HG03108 (cell line): ENCODE measurements around the gene ELAPOR2.
A peak's percentile ranks its signal among the peaks of the same experiment; 100 is the strongest.
"Not testable (repeated sequence)": the region's sequence is repeated elsewhere in the genome, so short reads cannot be mapped to it uniquely, and the experiment has no call there.

Experiments
- ATAC-seq: cut with Tn5 transposase; IDR thresholded peaks from one replicate; pipeline ENCODE4 v1.9.1; 2021; ENCODE audit warnings: moderate library complexity; ENCODE audit not compliant: unreplicated experiment

The ELAPOR2 gene

DNA sequence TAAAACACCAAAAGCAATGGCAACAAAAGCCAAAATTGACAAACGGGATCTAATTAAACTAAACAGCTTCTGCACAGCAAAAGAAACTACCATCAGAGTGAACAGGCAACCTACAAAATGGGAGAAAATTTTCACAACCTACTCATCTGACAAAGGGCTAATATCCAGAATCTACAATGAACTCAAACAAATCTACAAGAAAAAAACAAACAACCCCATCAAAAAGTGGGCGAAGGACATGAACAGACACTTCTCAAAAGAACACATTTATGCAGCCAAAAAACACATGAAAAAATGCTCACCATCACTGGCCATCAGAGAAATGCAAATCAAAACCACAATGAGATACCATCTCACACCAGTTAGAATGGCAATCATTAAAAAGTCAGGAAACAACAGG, 14.7 kb downstream of the ELAPOR2 start:
- ATAC-seq = not testable (repeated sequence)

DNA sequence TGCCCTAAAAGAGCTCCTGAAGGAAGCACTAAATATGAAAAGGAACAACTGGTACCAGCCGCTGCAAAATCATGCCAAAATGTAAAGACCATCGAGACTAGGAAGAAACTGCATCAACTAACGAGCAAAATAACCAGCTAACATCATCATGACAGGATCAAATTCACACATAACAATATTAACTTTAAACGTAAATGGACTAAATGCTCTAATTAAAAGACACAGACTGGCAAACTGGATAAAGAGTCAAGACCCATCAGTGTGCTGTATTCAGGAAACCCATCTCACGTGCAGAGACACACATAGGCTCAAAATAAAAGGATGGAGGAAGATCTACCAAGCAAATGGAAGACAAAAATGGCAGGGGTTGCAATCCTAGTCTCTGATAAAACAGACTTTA, 17.9 kb downstream of the ELAPOR2 start:
- ATAC-seq = not testable (repeated sequence)

DNA sequence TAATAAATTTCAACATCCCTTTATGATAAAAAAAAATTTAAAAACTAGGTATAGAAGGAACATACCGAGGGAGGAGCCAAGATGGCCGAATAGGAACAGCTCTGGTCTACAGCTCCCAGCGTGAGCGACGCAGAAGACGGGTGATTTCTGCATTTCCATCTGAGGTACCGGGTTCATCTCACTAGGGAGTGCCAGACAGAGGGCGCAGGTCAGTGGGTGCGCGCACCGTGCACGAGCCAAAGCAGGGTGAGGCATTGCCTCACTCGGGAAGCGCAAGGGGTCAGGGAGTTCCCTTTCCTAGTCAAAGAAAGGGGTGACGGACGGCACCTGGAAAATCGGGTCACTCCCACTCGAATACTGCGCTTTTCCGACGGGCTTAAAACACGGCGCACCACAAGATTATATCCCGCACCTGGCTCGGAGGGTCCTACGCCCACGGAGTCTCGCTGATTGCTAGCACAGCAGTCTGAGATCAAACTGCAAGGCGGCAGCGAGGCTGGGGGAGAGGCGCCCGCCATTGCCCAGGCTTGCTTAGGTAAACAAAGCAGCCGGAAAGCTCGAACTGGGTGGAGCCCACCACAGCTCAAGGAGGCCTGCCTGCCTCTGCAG, 19.7 kb downstream of the ELAPOR2 start:
- not testable (repeated sequence) for ATAC-seq

DNA sequence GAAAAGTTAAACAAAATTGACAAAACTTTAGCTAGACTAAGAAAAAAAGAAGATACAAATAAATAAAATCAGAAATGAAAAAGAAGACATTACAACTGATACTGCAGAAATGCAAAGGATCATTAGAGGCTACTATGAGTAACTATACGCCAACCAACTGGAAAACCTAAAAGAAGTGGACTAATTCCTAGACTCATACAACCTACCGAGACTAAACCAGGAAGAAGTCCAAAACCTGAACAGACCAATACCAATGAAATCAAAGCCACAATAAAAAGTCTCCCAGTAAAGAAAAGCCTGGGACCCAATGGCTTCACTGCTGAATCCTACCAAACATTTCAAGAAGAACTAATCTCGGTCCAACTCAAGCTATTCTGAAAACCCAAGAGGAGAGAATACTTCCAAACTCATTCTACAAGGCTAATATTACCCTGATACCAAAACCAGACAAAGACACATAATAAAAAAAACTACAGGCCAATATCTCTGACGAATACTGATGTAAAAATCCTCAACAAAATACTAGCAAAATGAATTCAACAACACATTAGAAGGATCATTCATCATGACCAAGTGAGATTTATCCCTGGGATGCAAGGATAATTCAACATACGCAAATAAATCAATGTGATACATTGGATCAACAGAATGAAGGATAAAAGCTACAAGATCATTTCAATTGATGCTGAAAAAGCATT, 20.3 kb downstream of the ELAPOR2 start:
- ATAC-seq = no peak

DNA sequence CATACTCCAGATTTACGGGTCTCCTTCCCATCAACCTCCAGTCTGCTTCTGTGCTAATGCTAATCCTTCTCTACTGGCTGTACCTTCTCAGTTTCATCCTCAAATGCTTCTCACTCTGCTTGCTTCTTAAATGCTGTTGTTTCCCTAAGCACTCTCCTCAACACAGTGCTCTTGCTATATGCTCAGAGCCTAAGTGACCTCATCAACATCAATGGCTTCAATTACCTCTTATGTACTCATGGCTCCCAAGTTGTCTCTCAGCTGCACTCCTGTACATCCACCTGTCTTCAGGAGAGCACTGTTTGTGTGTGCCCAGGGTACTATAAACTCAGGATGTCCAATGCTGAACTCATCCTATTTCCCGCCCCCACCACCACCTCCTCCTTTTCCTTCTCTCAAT, 22.5 kb downstream of the ELAPOR2 start:
- no peak for ATAC-seq

DNA sequence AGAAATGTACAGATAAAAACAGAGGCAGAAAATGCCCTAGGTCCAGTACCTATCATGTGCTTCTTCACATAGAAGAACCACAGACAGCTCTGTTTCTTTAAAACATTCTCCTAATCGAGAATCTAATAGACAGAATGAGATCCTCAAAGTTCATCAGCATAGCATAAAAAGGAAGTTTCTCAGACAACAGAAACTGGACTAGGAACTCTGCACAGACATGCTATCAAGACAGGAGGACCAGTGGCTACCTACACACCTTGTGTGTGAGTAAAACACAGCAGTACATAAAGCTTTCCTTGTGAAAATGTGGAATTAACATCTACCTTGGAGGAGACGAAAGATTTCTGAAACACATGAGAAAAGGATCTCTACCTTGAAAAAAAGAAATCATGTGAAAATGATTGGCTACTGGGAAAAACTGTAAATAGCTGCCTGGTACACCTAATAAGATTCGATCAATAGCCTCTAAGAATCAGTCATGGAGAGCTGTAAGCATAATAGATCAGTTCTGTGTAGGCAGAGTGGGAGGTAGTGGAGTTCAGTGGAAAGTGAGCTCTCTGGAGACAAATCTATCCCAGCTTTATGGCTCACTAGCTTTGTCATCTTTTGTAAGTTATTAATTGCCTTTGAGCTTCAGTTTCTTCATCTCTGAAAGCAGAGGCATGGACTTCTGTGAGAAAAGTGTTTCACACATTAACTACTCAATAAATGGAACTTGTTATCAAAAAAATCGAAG, 26.7 kb downstream of the ELAPOR2 start:
- no peak for ATAC-seq

DNA sequence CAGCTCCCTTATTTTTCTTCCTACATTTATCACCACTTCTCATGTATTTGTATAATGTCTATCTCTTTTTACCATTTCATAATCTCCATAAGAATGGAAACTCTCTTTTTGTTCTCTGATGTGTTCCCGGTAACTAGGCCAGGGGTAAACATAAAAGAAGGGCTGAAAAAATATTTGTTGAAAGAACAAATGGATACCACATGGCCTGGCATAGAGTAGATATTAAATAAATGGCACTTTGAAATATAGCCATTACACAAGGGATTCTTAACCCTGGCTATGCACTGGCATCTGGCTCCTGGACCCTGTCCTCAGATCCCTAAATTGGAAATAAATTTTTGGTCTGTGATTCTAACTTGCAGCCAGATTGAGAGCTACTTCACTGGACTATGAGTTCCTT, 30.4 kb downstream of the ELAPOR2 start:
- no peak for ATAC-seq

DNA sequence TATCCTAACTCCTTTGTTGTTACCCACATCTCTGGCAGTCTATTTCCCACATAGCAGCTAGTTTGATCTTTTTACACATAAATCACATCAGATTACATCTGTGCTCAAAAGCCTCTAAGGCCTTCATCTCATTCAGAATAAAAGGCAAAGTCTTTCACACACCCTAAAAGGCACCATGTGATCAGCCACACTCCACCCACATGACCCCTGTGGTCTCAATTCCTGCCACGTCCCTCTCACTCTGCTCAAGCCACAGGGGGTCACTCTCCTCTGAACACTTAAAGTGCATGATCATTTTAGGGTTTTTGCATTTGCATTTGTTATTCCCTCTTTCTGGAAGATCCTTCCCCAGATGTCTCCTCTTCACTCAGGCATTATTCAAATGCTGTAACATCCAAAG, 30.8 kb downstream of the ELAPOR2 start:
- ATAC-seq = no peak

DNA sequence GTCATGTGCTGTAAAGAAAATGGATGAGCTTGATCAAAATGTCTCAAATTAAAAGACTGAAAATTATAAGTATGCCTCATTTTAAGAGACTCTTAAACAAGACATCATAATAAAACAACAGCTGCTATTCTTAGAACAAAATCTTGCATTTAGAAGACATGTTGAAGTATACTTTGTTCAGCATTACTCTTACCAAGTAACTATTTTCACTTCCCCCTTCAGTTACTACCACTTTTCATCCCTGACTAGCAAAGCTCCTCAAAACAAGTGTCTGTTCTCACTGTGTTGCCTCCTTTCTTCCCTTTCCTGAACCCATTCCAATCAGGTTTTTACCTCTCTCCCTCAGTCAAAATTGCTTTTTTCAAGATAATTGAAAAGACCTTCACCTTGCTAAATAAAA, 31.6 kb downstream of the ELAPOR2 start:
- peak; percentile 83 for ATAC-seq

DNA sequence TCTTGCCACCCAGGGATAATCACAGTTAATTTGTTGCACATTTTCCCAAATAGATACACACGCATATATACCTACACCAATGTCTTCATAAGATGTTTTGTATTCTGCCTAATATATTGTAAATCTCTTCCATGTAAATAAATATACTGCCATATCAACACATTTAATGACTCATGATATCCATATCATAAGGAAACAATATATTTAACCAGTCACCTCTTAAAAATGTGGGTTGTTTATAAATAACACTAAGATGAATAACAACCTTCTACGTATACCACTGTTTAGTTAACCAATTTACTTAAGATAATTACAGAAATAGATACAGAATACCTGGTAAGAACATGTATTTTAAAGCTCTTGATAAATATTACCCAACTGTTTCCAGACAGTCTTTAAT, 38.2 kb downstream of the ELAPOR2 start:
- no peak for ATAC-seq

DNA sequence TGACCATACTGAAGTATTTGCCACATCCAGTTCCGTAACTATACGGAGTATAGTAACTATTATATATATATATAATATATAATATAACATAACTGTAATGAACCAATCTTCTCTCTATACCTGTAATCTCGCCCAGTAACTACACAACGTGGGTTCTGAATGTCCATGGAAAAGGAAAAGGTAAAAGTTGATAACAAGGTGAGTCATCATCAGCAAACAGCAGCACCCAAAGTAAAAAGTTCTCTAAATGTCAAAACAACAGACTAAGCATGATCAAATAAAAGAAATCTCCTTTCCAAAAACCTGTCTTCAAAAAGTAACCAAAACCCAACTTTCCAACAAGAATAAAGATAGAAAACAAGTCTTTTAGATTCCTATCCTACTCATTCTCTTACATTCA, 42.8 kb downstream of the ELAPOR2 start:
- ATAC-seq = no peak

DNA sequence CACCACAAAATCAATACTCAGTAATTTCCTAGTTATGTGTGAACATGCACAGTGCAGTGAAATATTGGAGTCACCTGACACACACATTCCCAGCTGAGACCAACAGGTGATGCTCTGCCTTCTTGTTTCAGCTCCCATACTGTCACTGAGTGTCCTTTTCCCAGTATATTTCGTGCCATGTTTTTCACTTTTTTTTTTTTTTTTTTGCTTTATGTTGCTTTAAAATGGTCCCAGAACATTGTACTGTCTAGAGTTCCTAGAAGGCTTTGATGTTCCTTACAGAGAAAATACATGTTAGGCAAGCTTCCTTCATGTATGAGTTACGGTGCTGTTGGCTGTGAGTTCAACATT, 45.6 kb downstream of the ELAPOR2 start:
- ATAC-seq = no peak

DNA sequence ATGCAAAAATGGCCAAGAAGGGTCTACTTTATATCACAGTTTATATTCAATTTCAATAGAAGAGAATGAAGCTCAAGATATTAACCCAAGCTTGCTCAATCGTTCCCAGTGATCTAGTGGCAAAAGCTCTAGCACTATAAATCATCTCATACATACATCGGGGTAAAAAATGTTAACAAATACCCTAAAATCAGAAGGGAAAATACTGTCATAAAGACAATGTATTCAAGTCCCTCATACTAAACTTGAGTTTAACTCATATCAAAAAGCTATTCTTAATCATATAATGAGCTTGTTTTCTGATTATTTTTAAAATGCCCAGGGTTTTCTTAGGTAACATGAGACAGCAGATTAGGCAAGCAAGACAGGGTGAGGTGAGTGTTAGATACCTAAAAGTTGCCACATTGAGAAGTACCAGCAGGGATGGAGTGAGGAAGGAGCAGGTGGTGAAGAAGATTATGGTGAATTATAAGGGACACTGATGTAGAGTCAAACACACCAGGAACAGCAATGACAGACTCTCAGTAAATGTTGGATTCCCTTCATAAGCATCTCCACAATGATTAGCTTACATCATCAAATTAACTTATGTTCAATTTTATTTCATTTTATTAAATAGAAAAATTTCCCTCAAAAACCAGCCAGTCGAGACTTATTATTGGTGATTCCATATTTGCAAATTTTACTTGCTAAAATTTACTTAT, 46.2 kb downstream of the ELAPOR2 start:
- ATAC-seq = no peak
